Brain pericyte (primary cell): ENCODE measurements around the gene CCR4.
"Not testable (repeated sequence)": the region's sequence is repeated elsewhere in the genome, so short reads cannot be mapped to it uniquely, and the experiment has no call there.

ENCODE experiments used
- DNase-seq: peaks from one replicate; pipeline ENCODE4 v3.0.0-alpha.2; 2012; ENCODE audit warnings: low read depth, low spot score

Gene CCR4

DNA sequence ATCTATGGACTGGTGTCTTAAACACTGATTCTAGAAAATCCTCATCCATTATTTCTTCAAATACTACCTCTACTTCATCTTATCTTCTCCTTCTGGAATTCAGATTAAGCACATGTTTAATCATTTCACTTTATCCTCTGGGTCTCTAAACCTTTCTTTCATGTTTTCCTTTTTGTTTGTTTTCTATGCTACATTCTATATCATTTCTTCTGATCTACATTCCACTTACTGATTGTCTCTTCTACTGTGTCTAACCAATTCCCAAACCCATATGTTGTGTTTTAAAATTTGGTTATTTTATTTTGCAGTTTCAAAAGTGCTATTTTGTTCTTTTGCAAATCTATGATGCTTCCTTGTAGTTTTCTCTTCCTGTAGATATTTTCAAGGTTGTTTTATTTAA is 31.7 kb downstream of the CCR4 start:
- no peak for DNase-seq

DNA sequence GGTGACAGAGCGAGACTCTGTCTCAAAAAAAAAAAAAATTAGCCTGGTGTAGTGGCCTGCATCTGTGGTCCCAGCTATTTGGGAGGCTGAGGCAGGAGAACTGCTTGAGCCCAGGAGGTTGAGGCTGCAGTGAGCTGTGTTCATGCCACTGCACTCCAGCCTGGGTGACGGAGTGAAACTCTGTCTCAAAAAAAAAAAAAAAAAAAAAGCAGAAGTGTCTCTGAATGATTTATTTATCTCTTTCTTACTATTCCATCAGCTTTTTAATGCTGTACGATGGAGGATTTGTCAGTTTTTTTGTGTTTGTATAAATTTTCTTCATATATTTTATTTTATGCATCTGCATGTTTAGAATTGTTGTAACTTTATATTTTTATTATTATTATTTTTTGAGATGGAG is 33.5 kb downstream of the CCR4 start:
- not testable (repeated sequence) for DNase-seq

DNA sequence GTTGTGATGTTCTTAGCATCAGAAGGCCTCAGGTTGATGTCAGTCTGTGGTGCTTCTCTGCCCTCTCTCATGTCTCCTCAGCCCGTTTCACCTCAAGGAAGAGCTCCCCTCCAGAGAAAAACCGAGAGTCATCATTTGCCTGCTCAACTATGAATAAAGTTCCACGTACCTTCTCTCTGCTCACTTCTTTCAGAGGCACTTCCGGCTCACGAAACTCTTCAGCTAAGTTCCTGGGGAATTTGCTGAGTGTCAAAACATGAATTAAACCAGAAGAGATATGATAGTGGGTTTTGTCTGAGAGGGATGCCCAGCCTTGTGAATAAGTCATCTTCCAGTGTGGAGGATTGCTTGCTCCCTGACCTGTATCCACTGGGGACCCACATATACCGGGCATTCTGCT is 37.7 kb downstream of the CCR4 start:
- DNase-seq, result no peak

DNA sequence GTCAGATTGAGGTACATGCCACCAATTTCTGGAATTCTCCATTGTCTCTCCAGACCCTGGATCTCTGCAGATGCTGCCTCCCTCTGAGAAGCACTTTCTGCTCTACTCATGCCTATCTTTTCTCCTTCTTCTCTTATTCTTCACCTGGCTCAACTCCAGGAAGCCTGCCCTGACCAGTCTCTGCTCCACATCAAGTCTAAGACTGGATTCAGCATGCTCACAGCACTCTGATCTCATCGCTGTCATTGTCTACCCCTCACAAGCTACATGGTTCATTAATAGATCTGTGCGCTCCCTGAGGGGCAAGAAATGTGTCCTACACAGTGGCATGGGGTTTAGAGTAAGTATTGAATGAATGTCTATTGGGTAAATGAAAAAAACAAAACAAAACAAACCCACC is 38.7 kb downstream of the CCR4 start:
- DNase-seq, result no peak

DNA sequence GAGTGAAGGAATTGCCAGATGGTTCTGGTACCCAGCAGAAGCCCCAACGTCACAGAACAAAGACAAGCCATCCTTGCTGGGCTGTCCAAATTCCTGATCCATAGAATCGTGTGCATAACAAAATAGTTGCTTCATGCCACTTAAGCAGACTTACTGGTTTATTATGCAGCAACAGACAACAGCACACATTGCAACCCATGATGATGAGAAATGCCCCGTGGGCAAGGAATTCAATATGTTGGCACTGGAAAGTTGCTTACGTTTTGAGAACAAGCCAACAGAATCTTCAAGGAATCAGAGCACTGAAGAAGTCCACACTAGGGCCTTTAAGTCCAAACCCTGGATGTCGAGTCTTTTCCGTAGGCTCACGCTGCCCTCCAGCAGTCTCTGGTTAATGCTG is 40.3 kb downstream of the CCR4 start:
- DNase-seq, result no peak

DNA sequence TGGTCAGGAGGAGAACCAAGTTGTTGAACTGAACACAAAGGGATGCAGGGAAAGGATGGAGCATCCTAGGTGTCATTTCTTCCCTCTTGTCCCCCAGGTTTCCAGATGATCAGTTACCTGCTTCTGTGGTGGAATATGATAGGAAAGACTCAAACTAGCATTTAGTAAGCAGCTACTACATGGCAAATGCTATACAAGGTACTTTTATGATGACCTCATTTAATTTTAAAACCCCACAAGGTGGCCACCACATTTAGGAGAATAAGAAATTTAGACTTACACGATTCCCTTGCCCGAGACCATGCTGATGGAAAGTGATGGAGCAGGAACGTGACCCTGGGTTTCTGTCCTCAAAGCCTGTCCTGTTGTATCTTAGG is 40.9 kb downstream of the CCR4 start:
- no peak for DNase-seq

DNA sequence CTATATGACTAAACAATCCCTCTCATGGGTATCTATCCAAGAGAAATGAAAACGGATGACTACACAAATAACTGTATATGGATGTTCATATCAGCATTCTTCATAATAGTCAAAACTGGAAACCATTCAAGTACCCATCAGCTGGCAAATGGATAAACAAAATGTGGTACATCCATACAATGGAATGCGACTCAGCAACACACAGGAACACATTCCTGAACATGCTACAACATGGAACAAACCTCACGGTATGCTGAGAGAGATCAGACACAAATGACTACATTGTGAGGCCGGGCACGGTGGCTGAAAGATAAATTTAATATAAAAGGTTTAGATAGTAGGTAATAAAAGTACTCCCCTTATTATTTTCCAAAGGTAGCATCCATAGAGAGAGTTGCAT is 42.6 kb downstream of the CCR4 start:
- no peak for DNase-seq

DNA sequence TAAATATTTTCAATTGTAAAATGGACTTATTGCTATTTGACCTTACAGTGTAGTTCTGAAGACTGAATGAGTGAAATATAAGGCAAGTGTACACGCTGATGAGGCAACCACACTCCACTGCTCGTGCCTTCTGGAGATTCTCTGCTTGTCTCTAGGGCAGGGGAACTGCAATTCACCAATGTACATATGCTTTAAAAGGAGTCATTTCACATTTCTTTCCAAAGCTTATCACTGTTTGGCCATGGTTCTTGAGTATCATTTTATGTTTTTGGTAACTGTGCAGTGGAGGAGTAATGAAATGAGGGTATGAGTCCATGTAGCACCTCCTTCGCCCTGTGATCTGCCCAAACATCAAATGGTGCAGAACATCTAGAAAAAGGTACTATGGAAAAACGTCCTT is 43.7 kb downstream of the CCR4 start:
- DNase-seq, result no peak

DNA sequence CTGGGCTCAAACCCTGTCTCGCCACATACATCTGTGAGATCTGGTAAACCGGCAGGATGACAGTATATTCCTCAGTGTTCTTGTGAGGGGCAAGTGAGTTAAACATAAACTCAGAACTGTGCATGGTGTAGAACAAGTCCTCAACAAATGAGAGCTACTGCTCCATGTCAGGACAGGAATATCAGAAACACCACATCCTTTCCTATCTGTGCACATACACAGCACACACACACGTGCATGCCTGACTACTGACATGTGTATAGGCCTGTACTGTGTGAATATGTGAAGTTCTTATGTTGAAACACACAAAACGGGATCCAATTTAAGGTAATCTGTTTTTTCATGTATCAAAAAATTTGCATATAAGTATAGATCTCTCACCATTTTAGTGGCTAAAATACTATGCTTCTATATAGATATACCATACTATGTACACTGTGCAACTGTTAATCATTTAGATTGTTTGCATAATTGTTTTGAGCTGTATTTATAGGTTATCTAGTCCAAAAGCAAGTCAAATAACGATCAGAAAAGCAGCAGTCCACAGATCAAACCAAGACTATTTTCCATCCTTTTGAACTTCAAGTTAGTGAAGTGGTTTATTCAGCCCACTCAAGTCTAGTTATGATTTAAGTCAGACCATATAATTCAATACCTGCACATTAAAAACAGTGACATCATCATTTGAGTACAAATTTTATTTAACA is 44.8 kb downstream of the CCR4 start:
- DNase-seq, result no peak

DNA sequence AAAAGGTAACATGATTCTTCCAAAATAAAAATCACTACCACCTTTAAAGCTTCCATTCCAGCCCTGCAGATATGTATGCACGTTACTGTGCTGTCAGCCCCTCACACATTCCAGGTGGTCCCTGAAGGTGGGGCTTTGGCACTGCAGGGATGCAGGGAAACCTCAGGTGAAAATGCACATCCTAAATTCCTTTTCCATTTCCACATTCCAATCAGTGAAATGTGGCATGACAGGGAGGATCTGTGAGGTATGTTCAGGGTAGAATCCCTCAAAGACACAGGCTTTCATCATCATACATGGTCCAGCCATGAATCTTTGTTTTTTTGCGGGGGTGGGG is 45.3 kb downstream of the CCR4 start:
- DNase-seq, result no peak

DNA sequence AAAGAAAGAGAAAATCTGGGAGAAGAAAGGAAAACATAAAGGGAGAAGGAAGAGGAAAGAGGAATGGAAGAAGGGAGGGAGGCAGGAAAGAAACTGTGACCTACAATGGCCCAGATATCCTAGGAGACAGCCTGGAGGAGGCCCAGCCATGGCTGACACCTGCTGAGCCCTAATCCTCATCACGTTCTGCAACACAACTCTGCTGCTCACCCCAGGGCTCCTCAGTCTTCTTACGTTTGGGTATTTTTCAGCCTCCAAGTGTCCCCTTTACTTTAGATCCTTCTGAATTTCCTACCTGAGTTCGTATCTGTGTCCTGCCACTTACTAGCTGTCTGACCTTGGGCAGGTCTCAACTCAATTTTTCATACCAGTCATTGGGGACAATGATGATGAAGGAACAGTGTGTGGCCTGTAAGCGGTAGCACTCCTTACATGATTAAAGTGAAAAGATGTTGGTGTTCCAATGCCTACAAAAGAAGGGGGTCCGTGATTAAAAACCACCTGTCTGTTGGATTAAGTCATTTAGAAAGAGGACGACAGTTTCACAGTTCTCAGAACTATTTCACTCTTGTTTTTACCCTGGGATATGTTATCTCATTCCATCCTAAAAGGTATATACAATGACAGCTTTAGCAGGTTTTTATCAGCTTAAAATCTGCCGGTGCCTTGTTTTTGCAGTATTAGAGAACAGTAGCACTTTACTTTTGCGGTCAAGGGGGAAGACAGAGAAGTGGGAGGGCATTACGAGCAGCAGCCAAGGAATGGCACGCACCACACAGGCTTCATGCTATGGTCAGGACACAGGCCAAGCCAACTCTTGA is 47.4 kb downstream of the CCR4 start:
- DNase-seq, result no peak

DNA sequence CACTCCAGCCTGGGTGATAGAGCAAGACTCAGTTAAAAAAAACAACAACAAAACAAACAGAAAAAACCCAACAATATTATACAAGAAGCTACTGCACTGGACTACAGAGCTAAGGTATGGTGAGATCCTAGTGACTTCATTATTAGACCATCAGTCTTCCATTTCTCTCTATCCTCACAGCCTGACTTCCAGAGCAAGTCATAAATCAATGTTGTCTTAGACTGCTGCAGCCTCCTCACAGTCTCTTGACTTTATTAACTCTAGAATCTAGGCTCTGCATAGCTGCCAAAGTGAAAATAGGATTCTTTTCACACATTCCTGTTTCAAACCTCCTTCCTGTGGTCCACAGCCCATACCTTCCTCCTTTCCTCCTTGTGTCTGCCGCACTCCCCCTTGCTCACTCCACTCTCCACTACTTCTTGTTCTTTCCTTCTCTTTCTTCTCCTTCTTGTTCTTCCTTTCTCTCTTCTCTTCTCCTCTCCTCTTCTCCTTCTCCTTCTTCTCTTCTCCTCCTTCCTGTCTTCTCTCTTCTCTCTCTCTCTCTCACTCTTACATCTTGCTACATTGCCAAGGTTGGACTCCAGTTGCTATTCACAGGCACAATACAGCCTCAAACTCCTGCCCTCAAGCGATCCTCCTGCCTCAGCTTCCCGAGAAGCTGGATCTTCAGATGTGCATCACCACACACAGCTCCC is 49.4 kb downstream of the CCR4 start:
- no peak for DNase-seq

DNA sequence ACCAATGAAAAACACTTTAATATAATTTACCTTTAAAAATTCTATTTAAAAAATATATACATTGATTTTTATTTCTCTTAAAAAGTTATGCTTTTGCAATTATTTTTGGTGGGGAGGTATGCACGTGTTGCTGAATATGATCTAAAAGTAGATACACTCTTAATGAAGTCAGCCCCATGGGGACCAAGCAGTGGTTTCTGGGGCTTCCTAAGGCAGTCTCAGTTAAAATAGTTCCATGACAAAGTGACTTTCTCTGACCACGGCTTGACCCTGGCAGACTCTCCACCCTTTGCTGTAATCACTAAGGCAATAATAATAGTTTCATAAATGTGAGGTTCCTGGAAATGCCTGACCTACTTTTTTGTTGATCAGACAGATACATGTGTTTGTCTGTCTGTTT is 50.4 kb downstream of the CCR4 start:
- DNase-seq, result no peak

DNA sequence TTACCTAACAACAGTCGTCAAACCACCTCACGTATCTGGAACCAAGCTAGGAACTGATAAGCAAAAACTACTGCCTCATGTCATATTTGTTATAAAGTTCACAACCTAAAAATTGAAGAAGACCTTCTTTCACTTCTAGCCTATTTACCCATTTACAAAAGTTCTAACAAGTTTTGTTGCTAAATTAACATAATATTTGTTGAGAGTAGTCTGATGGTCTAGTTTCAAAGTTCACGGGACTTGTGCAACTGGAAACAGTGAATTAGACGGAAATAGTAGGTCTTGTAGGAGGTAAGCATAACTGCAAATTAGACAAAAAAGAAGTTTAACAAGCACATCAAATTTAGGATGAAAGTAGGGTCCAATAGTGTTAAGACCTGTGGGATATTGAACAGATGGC is 51.9 kb downstream of the CCR4 start:
- no peak for DNase-seq

DNA sequence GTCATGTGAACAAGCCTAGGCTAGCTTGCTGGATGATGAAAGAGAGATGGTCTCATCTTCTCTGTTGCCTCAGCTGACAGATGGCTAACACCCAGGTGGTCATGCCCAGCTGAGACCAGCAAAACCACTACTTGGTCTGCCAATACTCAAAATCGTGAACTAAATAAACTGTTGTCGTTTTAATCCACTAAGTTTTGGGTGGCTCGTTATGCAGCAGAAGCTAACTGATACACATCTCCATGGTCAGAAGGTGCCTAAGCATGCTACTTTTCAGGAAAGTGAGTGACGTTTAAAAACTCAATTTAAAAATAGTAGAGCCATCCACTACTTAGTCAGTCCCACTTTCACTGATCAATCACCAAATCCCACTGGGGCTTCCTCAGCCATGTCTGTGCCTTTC is 52.8 kb downstream of the CCR4 start:
- DNase-seq, result no peak

DNA sequence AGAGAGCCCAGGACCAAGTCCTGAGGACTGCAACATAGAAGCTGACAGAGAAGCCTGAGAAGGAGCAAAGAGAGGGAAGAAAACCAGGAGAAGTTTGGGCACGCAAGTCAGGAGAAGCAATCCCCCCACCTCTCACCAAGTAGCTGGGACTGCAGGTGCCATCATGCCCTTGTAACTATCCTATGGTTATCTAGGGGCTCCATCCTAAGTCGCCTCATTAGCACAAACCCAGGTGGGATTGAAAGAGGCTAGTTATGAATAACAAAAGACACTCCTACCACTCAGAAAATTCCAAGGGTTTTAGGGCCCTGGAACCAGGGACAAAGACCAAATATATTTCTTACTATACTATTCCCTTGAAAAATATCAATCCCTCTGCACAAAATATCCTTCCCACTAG is 53.5 kb downstream of the CCR4 start:
- no peak for DNase-seq
